ENCODE measurements around the gene UGT1A7.

DNA sequence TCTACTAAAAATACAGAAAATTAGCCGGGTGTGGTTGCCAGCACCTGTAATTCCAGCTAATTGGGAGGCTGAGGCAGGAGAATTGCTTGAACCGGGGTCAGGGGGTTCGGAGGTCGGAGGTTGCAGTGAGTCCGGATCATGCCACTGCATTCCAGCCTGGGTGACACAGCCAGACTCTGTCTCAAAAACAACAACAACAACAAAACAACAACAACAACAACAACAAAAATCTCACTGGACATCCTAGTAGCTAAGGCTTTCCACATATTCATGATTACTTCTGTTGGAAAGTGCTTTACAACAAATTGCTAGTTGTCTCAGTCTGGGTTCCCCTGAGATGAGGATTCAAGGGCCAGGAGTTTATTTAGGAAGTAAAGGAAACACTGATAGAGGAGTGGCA is 92.2 kb downstream of the UGT1A7 start:
- TF ChIP-seq, protein P1, sequence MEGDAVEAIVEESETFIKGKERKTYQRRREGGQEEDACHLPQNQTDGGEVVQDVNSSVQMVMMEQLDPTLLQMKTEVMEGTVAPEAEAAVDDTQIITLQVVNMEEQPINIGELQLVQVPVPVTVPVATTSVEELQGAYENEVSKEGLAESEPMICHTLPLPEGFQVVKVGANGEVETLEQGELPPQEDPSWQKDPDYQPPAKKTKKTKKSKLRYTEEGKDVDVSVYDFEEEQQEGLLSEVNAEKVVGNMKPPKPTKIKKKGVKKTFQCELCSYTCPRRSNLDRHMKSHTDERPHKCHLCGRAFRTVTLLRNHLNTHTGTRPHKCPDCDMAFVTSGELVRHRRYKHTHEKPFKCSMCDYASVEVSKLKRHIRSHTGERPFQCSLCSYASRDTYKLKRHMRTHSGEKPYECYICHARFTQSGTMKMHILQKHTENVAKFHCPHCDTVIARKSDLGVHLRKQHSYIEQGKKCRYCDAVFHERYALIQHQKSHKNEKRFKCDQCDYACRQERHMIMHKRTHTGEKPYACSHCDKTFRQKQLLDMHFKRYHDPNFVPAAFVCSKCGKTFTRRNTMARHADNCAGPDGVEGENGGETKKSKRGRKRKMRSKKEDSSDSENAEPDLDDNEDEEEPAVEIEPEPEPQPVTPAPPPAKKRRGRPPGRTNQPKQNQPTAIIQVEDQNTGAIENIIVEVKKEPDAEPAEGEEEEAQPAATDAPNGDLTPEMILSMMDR (IDR thresholded peaks at IDR 0.05), result no peak
- TF ChIP-seq POLR2AphosphoS5 (IDR thresholded peaks at IDR 0.05), result no peak
